HEK293T (cell line): ENCODE results near the gene UBAC1.

Source experiments
- ARNT ChIP-seq: fragments of 450-650 bp; IDR thresholded peaks from 2 replicates; pipeline ENCODE4 v1.6.1; 2017; ENCODE audit warnings: mild to moderate bottlenecking
- BHLHE40 ChIP-seq: fragments of 450-650 bp; IDR thresholded peaks from 2 replicates; pipeline ENCODE4 v1.6.1; 2016; ENCODE audit warnings: mild to moderate bottlenecking, moderate library complexity, borderline replicate concordance
- CTBP1 ChIP-seq: fragments of 450-650 bp; IDR thresholded peaks from 2 replicates; pipeline ENCODE4 v1.6.1; 2016; ENCODE audit warnings: borderline replicate concordance
- ELF4 ChIP-seq: fragments of 450-650 bp; IDR thresholded peaks from 2 replicates; pipeline ENCODE4 v1.6.1; 2017; ENCODE audit warnings: antibody characterized with exemption
- FOXK2 ChIP-seq: fragments of 450-650 bp; IDR thresholded peaks from 2 replicates; pipeline ENCODE4 v1.6.1; 2016; ENCODE audit warnings: mild to moderate bottlenecking
- FOXM1 ChIP-seq: fragments of 450-650 bp; IDR thresholded peaks from 2 replicates; pipeline ENCODE4 v1.6.1; 2017; ENCODE audit warnings: mild to moderate bottlenecking, borderline replicate concordance
- HDGF ChIP-seq: fragments of 450-650 bp; IDR thresholded peaks from 2 replicates; pipeline ENCODE4 v1.6.1; 2017; ENCODE audit warnings: antibody characterized with exemption, borderline replicate concordance
- L3MBTL2 ChIP-seq: fragments of 450-650 bp; conservative IDR thresholded peaks from 2 replicates; pipeline ENCODE4 v1.6.1; 2016; ENCODE audit warnings: mild to moderate bottlenecking
- LEF1 ChIP-seq: fragments of 450-650 bp; IDR thresholded peaks from 2 replicates; pipeline ENCODE4 v1.6.1; 2017; ENCODE audit warnings: mild to moderate bottlenecking, borderline replicate concordance
- NFRKB ChIP-seq: fragments of 450-650 bp; IDR thresholded peaks from 2 replicates; pipeline ENCODE4 v1.6.1; 2016; ENCODE audit warnings: mild to moderate bottlenecking, moderate library complexity
- SP1 ChIP-seq: fragments of 450-650 bp; IDR thresholded peaks from 2 replicates; pipeline ENCODE4 v1.6.1; 2017
- SUZ12 ChIP-seq: fragments of 450-650 bp; IDR thresholded peaks from 2 replicates; pipeline ENCODE4 v1.6.1; 2016; ENCODE audit warnings: mild to moderate bottlenecking
- TARDBP ChIP-seq: fragments of 450-650 bp; IDR thresholded peaks from 2 replicates; pipeline ENCODE4 v1.6.1; 2016
- ZNF384 ChIP-seq: fragments of 450-650 bp; IDR thresholded peaks from 2 replicates; pipeline ENCODE4 v1.6.1; 2016

DNA sequence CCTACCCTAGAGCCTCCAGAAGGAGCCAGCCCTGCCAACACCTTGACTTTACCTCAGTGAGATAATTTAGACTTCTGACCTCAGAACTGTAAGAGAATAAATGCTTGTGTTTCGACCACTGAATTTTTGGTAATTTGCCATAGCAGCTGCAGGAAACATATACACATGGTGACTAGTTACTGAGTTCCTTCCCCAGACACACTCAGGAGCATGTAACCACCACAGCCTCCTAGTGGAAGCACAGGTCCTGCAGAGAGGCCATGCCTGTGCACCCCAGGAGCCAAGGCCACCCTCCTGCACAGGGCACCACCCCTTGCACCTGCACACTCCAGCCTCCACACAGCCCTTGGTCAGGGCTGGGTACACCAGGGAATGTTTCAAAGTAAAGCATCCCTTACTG is 46.3 kb downstream of the UBAC1 start:
- TF ChIP-seq ELF4 (no peak), BHLHE40 (no peak), SP1 (no peak), SUZ12 (no peak), FOXK2 (no peak), CTBP1 (no peak), FOXM1 (no peak), TARDBP (no peak), LEF1 (no peak), ARNT (no peak), HDGF (no peak), L3MBTL2 (no peak), NFRKB (no peak), ZNF384 (no peak)
